K562 (cell line): ENCODE measurements around the gene KLHL15. TPM values are rescaled to one million over a fixed set of nuclear protein-coding genes. Genes with fewer than 3 reads are reported as not detected.

Source experiments
- ATAC-seq: fragments of 200-7000 bp; cut with Tn5 transposase; 3 replicates; pipeline ENCODE4 v1.9.1; 2020; ENCODE audit warnings: moderate library complexity
- BruUV-seq: library from RNA; stranded (reverse); fragments of 400-500 nt; replicated peaks from 2 replicates; lab custom pipeline; 2021; lab: Mats Ljungman, UMichigan
- CTCF ChIA-PET: fragments of 300-600 bp; formaldehyde crosslinking; extraction: SDS; loops from one replicate; lab custom pipeline; 2021; ENCODE audit warnings: low intra/inter-chr PET ratio; lab: Yijun Ruan, JAX
- POLR2A ChIA-PET: fragments of 300-600, 350-650 bp; sonication (Branson Sonifier 250); formaldehyde crosslinking; extraction: SDS; loops from one replicate; lab custom pipeline; 2021; ENCODE audit warnings: antibody characterized with exemption, inconsistent platforms; lab: Yijun Ruan, JAX
- DNase-seq, 4 experiments: peaks; one replicate each; pipeline versions ENCODE4 v3.0.0 to v3.0.0-alpha.2; 2011 to 2018; ENCODE audit warnings: low spot score in 3 of 4, mixed read lengths in 3 of 4; ENCODE audit errors: extremely low read depth in 1 of 4
- FAIRE-seq: peaks from 2 replicates; lab custom pipeline; 2011; peaks lifted over from hg19 to GRCh38; lab: Jason Lieb, UNC
- H2AFZ ChIP-seq: 2 replicates; pipeline ENCODE4 v1.6.0; 2011; ENCODE audit warnings: low read depth, low read length, control low read depth, inconsistent platforms
- H3K27ac ChIP-seq: fragments of 200-600 bp; 3 replicates; pipeline ENCODE4 v1.8.0; 2011; ENCODE audit warnings: low read depth, mild to moderate bottlenecking, control low read depth, inconsistent platforms, low read length, moderate library complexity, mixed read lengths; ENCODE audit errors: extremely low read depth
- H3K27me3 ChIP-seq, 2 experiments: fragments of 300-600 bp in 1 of 2; 2 replicates in 1 of 2; 3 replicates in 1 of 2; pipeline versions ENCODE4 v1.6.0 to v1.8.0; 2011; ENCODE audit warnings: inconsistent platforms in 2 of 2, low read length in 2 of 2, mild to moderate bottlenecking in 1 of 2, mixed read lengths in 1 of 2, moderate library complexity in 1 of 2; ENCODE audit not compliant: control insufficient read depth in 2 of 2, insufficient read depth in 2 of 2
- H3K36me3 ChIP-seq: fragments of 300-600 bp; 3 replicates; pipeline ENCODE4 v1.8.0; 2011; ENCODE audit warnings: mild to moderate bottlenecking, low read length, inconsistent platforms; ENCODE audit not compliant: control insufficient read depth, insufficient read depth
- H3K4me1 ChIP-seq, 2 experiments: fragments of 200-600 bp in 1 of 2; replicated peaks in 1 of 2; 2 replicates in 1 of 2; 3 replicates in 1 of 2; pipeline versions ENCODE4 v1.5.1 to v1.8.0; 2011; ENCODE audit warnings: inconsistent platforms in 2 of 2, low read length in 2 of 2, mild to moderate bottlenecking in 1 of 2, mixed read lengths in 1 of 2, moderate library complexity in 1 of 2; ENCODE audit not compliant: control insufficient read depth in 2 of 2, insufficient read depth in 2 of 2
- H3K4me2 ChIP-seq: 2 replicates; pipeline ENCODE4 v1.6.1; 2011; ENCODE audit warnings: low read length, control low read depth, inconsistent platforms, mixed read lengths; ENCODE audit not compliant: insufficient read depth
- H3K4me3 ChIP-seq: fragments of 200-600 bp; sonication (generic), shearing (Covaris generic); 2 replicates; pipeline ENCODE4 v1.5.1; 2016; ENCODE audit warnings: control low read depth, inconsistent platforms
- H3K79me2 ChIP-seq: fragments of 200-600 bp; 3 replicates; pipeline ENCODE4 v1.8.0; 2011; ENCODE audit warnings: low read length, inconsistent platforms; ENCODE audit not compliant: control insufficient read depth, insufficient read depth
- H3K9ac ChIP-seq, 2 experiments: 2 replicates each; pipeline versions ENCODE4 v1.6.0 to v1.6.1; 2011; ENCODE audit warnings: low read depth in 2 of 2, low read length in 2 of 2, control low read depth in 1 of 2, inconsistent platforms in 1 of 2, mild to moderate bottlenecking in 1 of 2, mixed read lengths in 1 of 2; ENCODE audit not compliant: insufficient read depth in 1 of 2
- H3K9me1 ChIP-seq: one replicate; pipeline ENCODE4 v1.6.0; 2011; ENCODE audit warnings: inconsistent platforms, mild to moderate bottlenecking, low read length, moderate library complexity; ENCODE audit not compliant: control insufficient read depth, insufficient read depth
- H3K9me3 ChIP-seq: replicated peaks from 2 replicates; pipeline ENCODE4 v1.5.1; 2011; ENCODE audit warnings: low read depth, low read length, inconsistent platforms; ENCODE audit not compliant: control insufficient read depth, insufficient read depth
- H4K20me1 ChIP-seq: replicated peaks from 2 replicates; pipeline ENCODE4 v1.6.1; 2011; ENCODE audit warnings: low read length, inconsistent platforms, mixed read lengths; ENCODE audit not compliant: control insufficient read depth, insufficient read depth
- CEBPB ChIP-seq: fragments of 450-650 bp; IDR thresholded peaks from 2 replicates; pipeline ENCODE4 v1.6.1; 2016; ENCODE audit warnings: missing genetic modification characterization, missing compliant biosample characterization
- ELK3 ChIP-seq: fragments of 450-650 bp; formaldehyde crosslinking; IDR thresholded peaks from 2 replicates; pipeline ENCODE4 v1.4.0; 2020; ENCODE audit warnings: mild to moderate bottlenecking
- GTF2E2 ChIP-seq: fragments of 200-800 bp; sonication (Bioruptor generic); IDR thresholded peaks from 2 replicates; pipeline ENCODE4 v1.6.1; 2016; ENCODE audit warnings: missing genetic modification characterization, missing compliant biosample characterization
- HNRNPLL ChIP-seq: fragments of 200-400 bp; formaldehyde crosslinking; IDR thresholded peaks from 2 replicates; pipeline ENCODE4 v1.6.1; 2017; ENCODE audit warnings: low read length, low read depth, mild to moderate bottlenecking; ENCODE audit not compliant: poor library complexity, severe bottlenecking
- RBFOX2 ChIP-seq: fragments of 200-400 bp; formaldehyde crosslinking; IDR thresholded peaks from 2 replicates; pipeline ENCODE4 v1.6.1; 2017; ENCODE audit warnings: low read depth, mild to moderate bottlenecking, low read length, moderate library complexity
- ZNF124 ChIP-seq: sonication (generic); formaldehyde crosslinking; IDR thresholded peaks from 2 replicates; pipeline ENCODE4 v1.8.1; 2022; ENCODE audit warnings: missing genetic modification reagents
- WGBS: fragments of 100-300 bp; shearing (Covaris generic); methylation state at CpG from one replicate; pipeline ENCODE4 v1.1.6; 2016; ENCODE audit warnings: low coverage, mixed read lengths; ENCODE audit not compliant: insufficient coverage; ENCODE audit errors: missing lambda C conversion rate; 5-methylcytosine and 5-hydroxymethylcytosine counted together
- in situ Hi-C: fragments of 300-500 bp; cut with MboI; formaldehyde crosslinking; loops from 4 replicates; pipeline ENCODE4 v1.15.0; 2018; ENCODE audit warnings: inconsistent platforms, mixed read lengths
- intact Hi-C: fragments of 100-400 bp; cut with micrococcal nuclease; formaldehyde crosslinking; loops from 2 replicates; pipeline ENCODE4 v1.14.2; 2022
- polyA plus RNA-seq, 8 experiments: library from polyadenylated mRNA; depleted of rRNA in 4 of 8; stranded (reverse) in 5 of 8; unstranded in 3 of 8; fragments of >200 nt; fragmentation: Nextera tagmentation in 2 of 8; fragmentation: Illumina TruSeq in 1 of 8; extraction: Ambion mirVana in 2 of 8; extraction: Trizol in 1 of 8; gene quantifications; 2 replicates each; pipeline versions ENCODE4 v1.2.1 to v1.2.3, GENCODE V29; 2011 to 2014; ENCODE audit warnings: inconsistent platforms in 1 of 8, missing spikeins in 1 of 8
- total RNA-seq, 7 experiments: library from RNA; depleted of rRNA in 6 of 7; stranded (reverse); fragments of >200 nt in 6 of 7; fragmentation: Illumina TruSeq in 2 of 7; extraction: Trizol in 2 of 7; gene quantifications; 2 replicates each; pipeline versions ENCODE4 v1.2.1 to v1.2.3, GENCODE V29; 2011 to 2021; ENCODE audit warnings: low replicate concordance in 1 of 7

Gene KLHL15
- total and polyA plus RNA-seq, 9 of the 15 experiments (the other 6 are each of a cell fraction or from before 2014, with no cell fraction given) = 3.0 to 12.4 (median 7.6) TPM

DNA sequence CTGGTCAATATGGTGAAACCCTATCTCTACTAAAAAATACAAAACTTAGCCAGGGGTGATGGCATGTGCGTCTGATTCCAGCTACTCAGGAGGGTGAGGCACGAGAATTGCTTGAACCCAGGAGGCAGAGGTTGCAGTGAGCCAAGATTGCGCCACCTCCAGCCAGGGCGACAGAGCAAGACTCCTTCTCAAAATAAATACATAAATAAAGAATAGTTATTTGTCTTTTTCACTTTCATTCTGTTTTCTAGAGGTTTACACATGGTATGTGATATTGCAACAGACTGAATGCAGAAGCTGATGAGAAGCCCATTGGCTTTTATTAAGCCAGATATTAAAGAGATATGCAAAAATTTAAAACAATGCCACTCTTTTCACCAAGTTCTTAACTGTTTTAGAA lies 8.2 kb downstream of the KLHL15 start:
- BruUV-seq = no TSS peak
- DNase-seq (no peak), ATAC-seq (no peak), FAIRE-seq (no peak)
- Histone ChIP-seq H3K9me3 (no peaks in the 10 kb centered on the region), H3K27me3 (no peaks in the 10 kb centered on the region), H3K4me1 (peaks cover 2 to 3% of the 10 kb centered on the region in 2 experiments; a peak in 2 of 5 replicates), H3K9me1 (no peaks in the 10 kb centered on the region), H3K9ac (no peak overlapping the region), H3K4me3 (no peak overlapping the region), H2AFZ (no peak overlapping the region), H4K20me1 (no peaks in the 10 kb centered on the region), H3K36me3 (peaks cover 52% of the 10 kb centered on the region; the same call in 2 of the 3 replicates), H3K79me2 (peaks cover 90% of the 10 kb centered on the region), H3K4me2 (no peak overlapping the region), H3K27ac (no peak overlapping the region)
- intact Hi-C loops (no loop called here), in situ Hi-C loops (no loop called here)
- ChIA-PET POLR2A (interaction anchor here (1.1 kb wide), 1 partner anchor 26 kb away, joined by 3 read pairs; no protein-coding TSS in a partner anchor), CTCF (no interaction called here)
- 95% methylated on average over 2 of the region's 4 CpGs for WGBS
- TF ChIP-seq CEBPB = 0 out of 2 replicates have a peak, but pooled peaks have one; percentile 17
- no peak for TF ChIP-seq GTF2E2 (tag)

- H3K4me2 ChIP-seq = no peak overlapping the region
- intact Hi-C loops = no loop called here
Measured at GRCh38 chrX:24017674-24018073, 9.3 kb downstream of the KLHL15 start.

More at GRCh38 chrX:24017674-24018073, 9.3 kb downstream of the KLHL15 start:
- no peaks in the 10 kb centered on the region for H3K27me3 ChIP-seq
- H4K20me1 ChIP-seq = no peaks in the 10 kb centered on the region
- H3K9me1 ChIP-seq = no peaks in the 10 kb centered on the region
- DNase-seq (no peak), ATAC-seq (no peak), FAIRE-seq (no peak)
- H3K27ac ChIP-seq = no peak overlapping the region
- H3K9ac ChIP-seq = no peak overlapping the region
- in situ Hi-C loops = no loop called here
- H2AFZ ChIP-seq = no peak overlapping the region
- H3K4me3 ChIP-seq = no peak overlapping the region
- TF ChIP-seq ELK3 (CRISPR knock-in tag) = no peak
- TF ChIP-seq RBFOX2 = 0 out of 2 replicates have a peak, but pooled peaks have one; percentile 14
- no peak for TF ChIP-seq HNRNPLL
- TF ChIP-seq ZNF124 (CRISPR knock-in tag) = no peak
- 96% methylated on average over 4 of the region's 9 CpGs for WGBS
- peaks cover 84% of the 10 kb centered on the region for H3K79me2 ChIP-seq
- no peaks in the 10 kb centered on the region for H3K9me3 ChIP-seq
- peaks cover 51% of the 10 kb centered on the region; the same call in 2 of the 3 replicates for H3K36me3 ChIP-seq
- CTCF ChIA-PET = no interaction called here
- POLR2A ChIA-PET = interaction anchor here (1.1 to 1.3 kb wide), 3 partner anchors 9 to 109 kb away, joined by 3 read pairs; no protein-coding TSS in a partner anchor
- BruUV-seq = no TSS peak
- peaks cover 2 to 3% of the 10 kb centered on the region in 2 experiments; a peak in 2 of 5 replicates for H3K4me1 ChIP-seq
